GM21723 (cell line): Measurements from ENCODE around the gene ANAPC4.

Source experiments
- ATAC-seq: cut with Tn5 transposase; IDR thresholded peaks from one replicate; pipeline ENCODE4 v1.9.1; 2021; ENCODE audit warnings: mild to moderate bottlenecking, moderate library complexity; ENCODE audit not compliant: unreplicated experiment

The ANAPC4 gene

DNA sequence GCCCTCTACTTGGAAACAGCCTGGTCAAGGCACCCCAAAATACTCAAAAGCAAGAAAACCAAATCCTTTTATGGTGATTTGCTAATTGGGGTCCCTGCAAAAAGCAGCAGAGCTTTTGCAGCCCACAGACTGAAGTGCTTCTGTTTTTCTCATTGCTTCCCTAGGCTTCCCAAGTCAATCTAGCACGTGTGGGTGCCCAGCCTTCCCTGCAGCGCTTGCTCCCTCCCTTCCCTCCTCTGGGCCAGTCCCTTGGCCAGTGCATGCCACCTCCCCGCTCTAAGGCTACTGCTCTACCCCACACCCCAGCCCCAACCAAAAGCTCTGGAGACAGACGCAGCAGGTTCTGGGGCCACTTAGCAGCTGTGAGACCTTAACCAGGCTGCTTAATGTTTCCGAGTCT lies 53.6 kb downstream of the ANAPC4 start:
- no peak for ATAC-seq

- ATAC-seq = no peak
Observed at GRCh38 chr4:25433966-25434827, 57.1 kb downstream of the ANAPC4 start.

- no peak for ATAC-seq
Observed at GRCh38 chr4:25437926-25438325, 60.9 kb downstream of the ANAPC4 start.

DNA sequence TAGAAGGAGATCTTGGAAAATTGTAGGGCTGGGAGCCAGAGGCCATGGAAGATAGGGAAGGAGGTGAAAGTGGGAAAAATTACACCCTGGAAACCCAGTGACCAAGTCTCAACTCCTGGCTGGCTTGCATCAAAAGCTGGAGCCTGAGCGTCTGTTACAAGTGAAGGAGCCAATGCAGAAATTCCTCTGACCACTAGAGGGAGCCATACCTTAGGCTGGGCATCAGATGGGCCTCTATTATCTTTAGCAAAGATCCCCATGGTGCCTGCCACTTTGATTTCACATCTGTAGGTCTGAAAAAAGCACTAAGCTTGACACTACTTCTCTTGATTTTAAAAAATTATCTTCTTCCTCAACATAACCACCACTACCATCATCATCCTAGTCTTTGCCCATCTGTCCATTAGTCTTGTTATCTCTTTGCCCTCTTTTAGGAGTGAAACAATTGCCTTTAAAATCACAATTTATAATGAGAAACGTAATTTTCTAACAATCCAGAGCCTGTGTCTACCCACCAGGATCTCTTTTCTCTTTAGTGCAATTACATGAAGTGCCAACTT lies 62.9 kb downstream of the ANAPC4 start:
- ATAC-seq = peak; percentile 97

GRCh38 chr4:25440478-25441030 lies 63.5 kb downstream of the ANAPC4 start:
- ATAC-seq = no peak

- ATAC-seq = no peak
Observed at GRCh38 chr4:25441519-25442117, 64.6 kb downstream of the ANAPC4 start.

GRCh38 chr4:25442863-25443307 lies 65.8 kb downstream of the ANAPC4 start:
- ATAC-seq = no peak

- no peak for ATAC-seq
Observed at GRCh38 chr4:25443851-25444250, 66.8 kb downstream of the ANAPC4 start.

DNA sequence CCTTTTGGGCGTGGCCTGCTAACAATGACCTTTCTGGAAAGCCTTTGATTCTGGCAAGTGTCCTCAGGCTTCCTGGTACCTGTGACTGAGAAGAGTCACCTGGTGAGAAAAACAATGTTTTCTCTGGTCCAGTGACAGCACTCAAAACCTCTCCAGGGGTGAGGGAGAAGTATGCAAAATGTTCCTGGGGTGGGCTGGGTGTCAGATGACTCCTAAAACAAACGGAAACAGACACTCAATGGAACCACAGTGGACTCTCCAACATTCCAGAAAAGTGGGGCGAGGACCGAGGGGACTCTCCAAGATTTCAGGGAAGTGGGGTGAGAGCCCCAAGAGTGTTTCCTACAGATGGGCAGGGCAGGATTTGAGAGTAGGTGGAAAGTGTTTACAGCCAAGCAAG lies 69.5 kb downstream of the ANAPC4 start:
- no peak for ATAC-seq

- no peak for ATAC-seq
Observed at GRCh38 chr4:25448379-25449109, 71.5 kb downstream of the ANAPC4 start.

GRCh38 chr4:25449270-25449669 lies 72.2 kb downstream of the ANAPC4 start:
- no peak for ATAC-seq

DNA sequence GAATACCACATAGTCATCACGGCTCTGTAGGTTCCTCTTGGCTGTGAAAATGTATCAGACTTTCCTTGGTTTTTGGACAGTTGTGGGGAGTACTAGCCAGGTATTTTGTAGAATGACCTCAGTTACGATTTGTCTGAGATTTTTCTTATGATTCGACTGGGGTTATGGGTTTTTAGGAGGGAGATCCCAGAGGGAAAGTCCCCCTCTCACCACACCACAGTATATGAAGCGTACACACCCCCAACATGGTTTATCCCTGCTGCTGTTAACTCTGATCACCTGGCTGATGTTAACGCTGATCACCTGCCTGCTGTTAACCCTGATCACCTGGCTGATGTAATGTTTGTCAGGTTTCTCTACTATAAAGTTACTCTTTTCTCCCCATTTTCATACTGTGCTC lies 72.6 kb downstream of the ANAPC4 start:
- no peak for ATAC-seq

- ATAC-seq = no peak
Observed at GRCh38 chr4:25450491-25450901, 73.4 kb downstream of the ANAPC4 start.

DNA sequence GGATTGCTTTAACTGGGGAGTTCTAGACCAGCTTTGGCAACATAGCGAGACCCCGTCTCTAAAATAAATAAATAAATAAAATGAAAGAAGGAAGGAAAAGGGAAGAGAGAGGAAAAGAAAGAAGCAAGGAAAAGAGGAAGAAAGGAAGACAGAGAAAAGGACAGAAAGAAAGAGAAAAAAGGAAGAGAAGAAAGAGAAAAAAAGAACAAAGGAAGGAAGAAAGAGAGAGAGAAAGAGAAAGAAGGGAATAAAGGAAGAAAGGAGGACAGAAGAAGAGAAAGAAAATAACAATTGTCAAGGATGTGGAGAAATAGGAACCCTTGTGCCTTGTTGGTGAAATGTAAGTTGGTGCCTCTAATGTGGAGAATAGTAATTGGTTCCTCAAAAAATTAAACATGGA lies 74.6 kb downstream of the ANAPC4 start:
- no peak for ATAC-seq

DNA sequence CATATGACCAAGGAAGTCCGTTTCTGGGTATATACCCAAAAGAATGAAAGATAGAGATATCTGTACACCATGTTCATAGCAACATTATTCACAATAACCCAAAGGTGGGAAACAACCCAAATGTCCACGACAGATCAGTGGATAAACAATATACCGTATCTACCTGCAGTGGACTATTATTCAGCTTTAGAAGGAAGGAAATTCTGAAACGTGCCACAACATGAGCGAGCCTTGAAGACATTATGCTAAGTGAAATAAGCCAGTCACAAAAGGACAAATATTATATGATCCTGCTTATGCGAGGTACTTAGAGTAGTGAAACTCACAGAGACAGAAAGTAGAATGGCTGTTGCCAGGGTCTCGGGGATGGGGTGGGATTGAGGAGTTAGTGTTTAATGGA lies 75.0 kb downstream of the ANAPC4 start:
- ATAC-seq = no peak

GRCh38 chr4:25454476-25454875 lies 77.4 kb downstream of the ANAPC4 start:
- ATAC-seq = no peak

GRCh38 chr4:25457053-25457715 lies 80.1 kb downstream of the ANAPC4 start:
- ATAC-seq = no peak

- no peak for ATAC-seq
Observed at GRCh38 chr4:25466966-25467697, 90.1 kb downstream of the ANAPC4 start.

DNA sequence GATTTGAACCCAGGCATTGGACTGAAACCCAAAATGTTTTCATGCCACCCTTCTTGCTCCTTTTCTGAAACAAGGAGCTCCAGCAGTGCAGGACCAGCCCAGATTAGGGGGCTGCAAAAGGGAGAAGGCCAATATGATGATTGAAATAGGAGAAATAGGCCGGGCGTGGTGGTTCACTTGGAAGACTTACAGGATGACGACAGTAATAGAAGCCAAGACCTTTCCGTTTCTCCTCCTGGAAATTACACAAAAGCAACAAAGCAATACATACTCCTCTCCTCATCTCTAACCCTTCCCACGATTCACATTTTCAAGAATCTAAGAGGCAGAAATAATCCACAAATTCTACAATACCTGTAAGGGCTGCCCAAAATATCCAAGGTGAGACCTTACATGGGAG lies 90.8 kb downstream of the ANAPC4 start:
- ATAC-seq = no peak
